Epithelial cell of esophagus (primary cell): ENCODE measurements around the gene STAT4.

Experiments used
- DNase-seq: peaks from one replicate; pipeline ENCODE4 v3.0.0; 2010; ENCODE audit warnings: low read depth
- H3K4me3 ChIP-seq: 2 replicates; pipeline ENCODE4 v1.5.1; 2011; ENCODE audit warnings: mild to moderate bottlenecking, low read length, control low read depth
- CTCF ChIP-seq: IDR thresholded peaks from 2 replicates; pipeline ENCODE4 v1.5.1; 2011; ENCODE audit warnings: low read depth, mild to moderate bottlenecking, low read length, control low read depth, inconsistent platforms; ENCODE audit not compliant: insufficient read depth; ENCODE audit errors: missing control alignments

The STAT4 gene

GRCh38 chr2:191105082-191105481 is 45.7 kb downstream of the STAT4 start:
- TF ChIP-seq CTCF, result peak; percentile 16
- DNase-seq, result peak; percentile 76
- no peak overlapping the region for H3K4me3 ChIP-seq

- peak; percentile 48 for DNase-seq
- no peak for TF ChIP-seq CTCF
Observed at GRCh38 chr2:191103774-191104173, 47.0 kb downstream of the STAT4 start.

GRCh38 chr2:191100216-191100615 is 50.6 kb downstream of the STAT4 start:
- TF ChIP-seq CTCF, result no peak

More at GRCh38 chr2:191103774-191104173, 47.0 kb downstream of the STAT4 start:
- no peak overlapping the region for H3K4me3 ChIP-seq

GRCh38 chr2:191087311-191087710 is 63.5 kb downstream of the STAT4 start:
- DNase-seq, result no peak
- no peak overlapping the region for H3K4me3 ChIP-seq
- no peak for TF ChIP-seq CTCF

More at GRCh38 chr2:191100216-191100615, 50.6 kb downstream of the STAT4 start:
- DNase-seq, result no peak
- H3K4me3 ChIP-seq, result no peak overlapping the region

GRCh38 chr2:191086706-191087105 is 64.1 kb downstream of the STAT4 start:
- DNase-seq, result no peak
- no peak overlapping the region for H3K4me3 ChIP-seq
- no peak for TF ChIP-seq CTCF

GRCh38 chr2:191083540-191083939 is 67.3 kb downstream of the STAT4 start:
- no peak for DNase-seq
- no peak for TF ChIP-seq CTCF
- no peak overlapping the region for H3K4me3 ChIP-seq

GRCh38 chr2:191082321-191082720 is 68.5 kb downstream of the STAT4 start:
- no peak for TF ChIP-seq CTCF

More at GRCh38 chr2:191082321-191082720, 68.5 kb downstream of the STAT4 start:
- no peak overlapping the region for H3K4me3 ChIP-seq
- no peak for DNase-seq
